ENCODE results near the gene COL9A3. TPM values are rescaled to one million over a fixed set of nuclear protein-coding genes. Genes with fewer than 3 reads are reported as not detected.

Gene COL9A3
- total RNA-seq, 1 experiment from 2014 or later: 8.5 TPM

GRCh38 chr20:62820962-62821725, 4.3 kb downstream of the COL9A3 start:
- H3K79me2 ChIP-seq (ENCODE audit: low read depth): no peaks in the 10 kb centered on the region
- H3K27ac ChIP-seq: no peak overlapping the region
- no TSS peak for BruUV-seq (replicated peaks)
- POLR2A ChIA-PET (ENCODE audit: unreplicated experiment): no interaction called here
- no peak for DNase-seq
- H3K4me2 ChIP-seq: no peak overlapping the region
- H3K9me2 ChIP-seq (ENCODE audit: insufficient read depth): no peaks in the 10 kb centered on the region
- H2AFZ ChIP-seq: no peak overlapping the region
- H4K20me1 ChIP-seq (ENCODE audit: insufficient read depth): no peaks in the 10 kb centered on the region
- peaks cover 38% of the 10 kb centered on the region; the same call in 1 of the 2 replicates for H3F3A ChIP-seq (ENCODE audit: insufficient read depth, low read depth)
- H3K9me3 ChIP-seq (ENCODE audit: insufficient read depth, low read depth): no peaks in the 10 kb centered on the region
- H3K4me3 ChIP-seq: no peak overlapping the region
- CTCF ChIA-PET: interaction anchor here (0.8 kb wide), 1 partner anchor 26 kb away, joined by 8 read pairs; no protein-coding TSS in a partner anchor
- TF ChIP-seq, protein P1, sequence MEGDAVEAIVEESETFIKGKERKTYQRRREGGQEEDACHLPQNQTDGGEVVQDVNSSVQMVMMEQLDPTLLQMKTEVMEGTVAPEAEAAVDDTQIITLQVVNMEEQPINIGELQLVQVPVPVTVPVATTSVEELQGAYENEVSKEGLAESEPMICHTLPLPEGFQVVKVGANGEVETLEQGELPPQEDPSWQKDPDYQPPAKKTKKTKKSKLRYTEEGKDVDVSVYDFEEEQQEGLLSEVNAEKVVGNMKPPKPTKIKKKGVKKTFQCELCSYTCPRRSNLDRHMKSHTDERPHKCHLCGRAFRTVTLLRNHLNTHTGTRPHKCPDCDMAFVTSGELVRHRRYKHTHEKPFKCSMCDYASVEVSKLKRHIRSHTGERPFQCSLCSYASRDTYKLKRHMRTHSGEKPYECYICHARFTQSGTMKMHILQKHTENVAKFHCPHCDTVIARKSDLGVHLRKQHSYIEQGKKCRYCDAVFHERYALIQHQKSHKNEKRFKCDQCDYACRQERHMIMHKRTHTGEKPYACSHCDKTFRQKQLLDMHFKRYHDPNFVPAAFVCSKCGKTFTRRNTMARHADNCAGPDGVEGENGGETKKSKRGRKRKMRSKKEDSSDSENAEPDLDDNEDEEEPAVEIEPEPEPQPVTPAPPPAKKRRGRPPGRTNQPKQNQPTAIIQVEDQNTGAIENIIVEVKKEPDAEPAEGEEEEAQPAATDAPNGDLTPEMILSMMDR (conservative IDR thresholded peaks at IDR 0.05): no peak
- no peak for TF ChIP-seq EZH2 (IDR thresholded peaks at IDR 0.05; ENCODE audit: low read depth)
- H3K36me3 ChIP-seq (ENCODE audit: low read depth): no peaks in the 10 kb centered on the region
- peaks cover 5% of the 10 kb centered on the region for H3K27me3 ChIP-seq (ENCODE audit: insufficient read depth, low read depth)
- intact Hi-C loops (cut with micrococcal nuclease; ENCODE audit: unreplicated experiment): no loop called here
- H3K4me1 ChIP-seq (replicated peaks; ENCODE audit: insufficient read depth): peaks cover 43% of the 10 kb centered on the region

GRCh38 chr20:62821726-62822210, 4.9 kb downstream of the COL9A3 start:
- BruUV-seq (replicated peaks): no TSS peak
- no peaks in the 10 kb centered on the region for H4K20me1 ChIP-seq (ENCODE audit: insufficient read depth)
- H3K4me1 ChIP-seq (replicated peaks; ENCODE audit: insufficient read depth): peaks cover 41% of the 10 kb centered on the region
- intact Hi-C loops (cut with micrococcal nuclease; ENCODE audit: unreplicated experiment): loop anchor here (1.0 to 2.0 kb wide), 3 partner anchors 51 to 188 kb away; no protein-coding TSS in a partner anchor
- no peak overlapping the region for H3K27ac ChIP-seq
- no peak overlapping the region for H3K4me2 ChIP-seq
- no peaks in the 10 kb centered on the region for H3K36me3 ChIP-seq (ENCODE audit: low read depth)
- H3F3A ChIP-seq (ENCODE audit: insufficient read depth, low read depth): peaks cover 38% of the 10 kb centered on the region; the same call in 1 of the 2 replicates
- CTCF ChIA-PET: no interaction called here
- no peaks in the 10 kb centered on the region for H3K9me2 ChIP-seq (ENCODE audit: insufficient read depth)
- H3K27me3 ChIP-seq (ENCODE audit: insufficient read depth, low read depth): no peaks in the 10 kb centered on the region
- no peak for DNase-seq
- H3K79me2 ChIP-seq (ENCODE audit: low read depth): no peaks in the 10 kb centered on the region
- POLR2A ChIA-PET (ENCODE audit: unreplicated experiment): no interaction called here
- TF ChIP-seq, protein P1 (conservative IDR thresholded peaks at IDR 0.05): no peak
- no peak for TF ChIP-seq EZH2 (IDR thresholded peaks at IDR 0.05; ENCODE audit: low read depth)
- no peaks in the 10 kb centered on the region for H3K9me3 ChIP-seq (ENCODE audit: insufficient read depth, low read depth)
- no peak overlapping the region for H2AFZ ChIP-seq
- no peak overlapping the region for H3K4me3 ChIP-seq

DNA sequence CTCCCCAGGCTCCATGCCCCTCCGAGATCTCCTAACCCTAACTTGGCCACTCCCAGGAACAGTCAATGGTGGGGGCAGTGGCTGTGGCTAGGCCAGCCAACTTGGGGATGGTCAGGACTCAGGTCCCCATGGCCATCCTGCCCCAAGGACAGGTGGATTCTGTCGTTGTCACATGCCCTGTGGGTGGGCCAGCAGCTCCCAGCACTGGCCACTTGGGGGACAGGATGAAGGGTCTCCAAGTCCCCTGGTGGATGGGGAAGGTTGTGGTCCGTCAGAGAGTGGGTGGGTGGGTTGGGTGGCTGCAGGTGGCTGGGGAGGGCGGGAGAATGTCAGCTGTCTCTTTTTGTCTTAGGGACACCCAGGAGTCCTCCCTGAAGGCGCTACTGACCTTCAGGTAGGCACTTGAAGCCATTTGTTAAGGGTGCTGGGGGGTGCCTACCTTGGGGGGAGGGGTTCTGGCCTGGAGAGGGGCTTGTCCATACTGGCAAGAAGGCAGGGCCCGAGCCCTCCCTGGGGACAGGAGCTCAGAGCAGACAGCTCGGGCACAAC, 5.5 kb downstream of the COL9A3 start:
- DNase-seq: no peak
- POLR2A ChIA-PET (ENCODE audit: unreplicated experiment): interaction anchor here (0.7 kb wide), 1 partner anchor 211 kb away, joined by 4 read pairs; no protein-coding TSS in a partner anchor

More for the DNA sequence above, 5.5 kb downstream of the COL9A3 start:
- peaks cover 38% of the 10 kb centered on the region; the same call in 1 of the 2 replicates for H3F3A ChIP-seq (ENCODE audit: insufficient read depth, low read depth)
- no TSS peak for BruUV-seq (replicated peaks)
- H3K4me3 ChIP-seq: no peak overlapping the region
- H3K4me2 ChIP-seq: no peak overlapping the region
- no peaks in the 10 kb centered on the region for H3K27me3 ChIP-seq (ENCODE audit: insufficient read depth, low read depth)
- no peak overlapping the region for H2AFZ ChIP-seq
- no peaks in the 10 kb centered on the region for H3K9me3 ChIP-seq (ENCODE audit: insufficient read depth, low read depth)
- no peaks in the 10 kb centered on the region for H3K9me2 ChIP-seq (ENCODE audit: insufficient read depth)
- no peaks in the 10 kb centered on the region for H4K20me1 ChIP-seq (ENCODE audit: insufficient read depth)
- intact Hi-C loops (cut with micrococcal nuclease; ENCODE audit: unreplicated experiment): loop anchor here (1.0 to 2.0 kb wide), 3 partner anchors 50 to 187 kb away; no protein-coding TSS in a partner anchor
- no peak overlapping the region for H3K27ac ChIP-seq
- CTCF ChIA-PET: interaction anchor here (1.0 to 1.3 kb wide), 7 partner anchors 17 to 155 kb away, joined by 3 to 11 read pairs (median 5); no protein-coding TSS in a partner anchor
- TF ChIP-seq, protein P1 (conservative IDR thresholded peaks at IDR 0.05): no peak
- no peak for TF ChIP-seq EZH2 (IDR thresholded peaks at IDR 0.05; ENCODE audit: low read depth)
- no peaks in the 10 kb centered on the region for H3K36me3 ChIP-seq (ENCODE audit: low read depth)
- peaks cover 41% of the 10 kb centered on the region for H3K4me1 ChIP-seq (replicated peaks; ENCODE audit: insufficient read depth)
- H3K79me2 ChIP-seq (ENCODE audit: low read depth): no peaks in the 10 kb centered on the region

Data from PC-9 (cell line).